HepG2 (cell line): ENCODE data around the gene TAS2R38. TPM values are rescaled to one million over a fixed set of nuclear protein-coding genes. Genes with fewer than 3 reads are reported as not detected.

ENCODE experiments used
- ATAC-seq: fragments of 200-7000 bp; cut with Tn5 transposase; 3 replicates; pipeline ENCODE4 v1.9.1; 2020; ENCODE audit warnings: mild to moderate bottlenecking, moderate library complexity
- BruUV-seq: library from RNA; stranded (reverse); fragments of 400-500 nt; replicated peaks from 2 replicates; lab custom pipeline; 2021; lab: Mats Ljungman, UMichigan
- CTCF ChIA-PET: fragments of 300-600 bp; formaldehyde crosslinking; extraction: SDS; loops from one replicate; lab custom pipeline; 2021; ENCODE audit warnings: low total read pairs, inconsistent platforms, low intra/inter-chr PET ratio; lab: Yijun Ruan, JAX
- POLR2A ChIA-PET: fragments of 350-600 bp; sonication (Branson Sonifier 250); formaldehyde crosslinking; loops from one replicate; lab custom pipeline; 2020; ENCODE audit warnings: antibody characterized with exemption, inconsistent platforms; lab: Yijun Ruan, JAX
- DNase-seq: peaks from one replicate; pipeline ENCODE4 v3.0.0-alpha.2; 2015; ENCODE audit warnings: low spot score
- FAIRE-seq: peaks from 3 replicates; lab custom pipeline; 2011; peaks lifted over from hg19 to GRCh38; lab: Jason Lieb, UNC
- H2AFZ ChIP-seq: one replicate; pipeline ENCODE4 v1.6.1; 2011; ENCODE audit warnings: low read length, inconsistent platforms
- H3K27ac ChIP-seq: fragments of 300-600 bp; 3 replicates; pipeline ENCODE4 v1.8.0; 2011; ENCODE audit warnings: mixed run types, mild to moderate bottlenecking, mixed read lengths, low read length, inconsistent platforms; ENCODE audit not compliant: insufficient read depth; ENCODE audit errors: extremely low read length
- H3K27me3 ChIP-seq, 2 experiments: fragments of 200-600 bp in 1 of 2; 2 replicates in 1 of 2; 3 replicates in 1 of 2; pipeline versions ENCODE4 v1.6.0 to v1.8.0; 2011; ENCODE audit warnings: low read length in 2 of 2, mild to moderate bottlenecking in 2 of 2, moderate library complexity in 2 of 2, inconsistent platforms in 1 of 2; ENCODE audit not compliant: insufficient read depth in 2 of 2, control insufficient read depth in 1 of 2
- H3K36me3 ChIP-seq, 2 experiments: fragments of 200-600 bp in 1 of 2; replicated peaks in 1 of 2; 2 replicates in 1 of 2; 3 replicates in 1 of 2; pipeline versions ENCODE4 v1.5.1 to v1.8.0; 2011; ENCODE audit warnings: low read length in 2 of 2, inconsistent platforms in 1 of 2; ENCODE audit not compliant: insufficient read depth in 2 of 2, control insufficient read depth in 1 of 2
- H3K4me1 ChIP-seq: 2 replicates; pipeline ENCODE4 v1.5.1; 2012; ENCODE audit warnings: low read length, inconsistent platforms; ENCODE audit not compliant: insufficient read depth
- H3K4me2 ChIP-seq: 2 replicates; pipeline ENCODE4 v1.6.0; 2011; ENCODE audit warnings: low read depth, low read length, inconsistent platforms
- H3K4me3 ChIP-seq, 3 experiments: fragments of 200-600 bp in 1 of 3; sonication (generic), shearing (Covaris generic) in 1 of 3; replicated peaks in 1 of 3; 2 replicates each; pipeline ENCODE4 v1.5.1; 2011 to 2016; ENCODE audit warnings: low read length in 3 of 3, inconsistent platforms in 2 of 3, low read depth in 2 of 3, mild to moderate bottlenecking in 2 of 3, control low read depth in 1 of 3, mixed read lengths in 1 of 3; ENCODE audit not compliant: insufficient read depth in 1 of 3
- H3K79me2 ChIP-seq: one replicate; pipeline ENCODE4 v1.6.1; 2011; ENCODE audit warnings: low read length, inconsistent platforms; ENCODE audit not compliant: insufficient read depth
- H3K9ac ChIP-seq: 2 replicates; pipeline ENCODE4 v1.6.0; 2011; ENCODE audit warnings: mild to moderate bottlenecking, low read depth, low read length, inconsistent platforms; ENCODE audit not compliant: insufficient read depth
- H3K9me3 ChIP-seq: 2 replicates; pipeline ENCODE4 v1.5.1; 2012; ENCODE audit warnings: mild to moderate bottlenecking, low read length
- H4K20me1 ChIP-seq: 2 replicates; pipeline ENCODE4 v1.6.0; 2011; ENCODE audit warnings: inconsistent platforms, mild to moderate bottlenecking, low read length, moderate library complexity; ENCODE audit not compliant: insufficient read depth
- CTCF ChIP-seq: sonication (generic); formaldehyde crosslinking; IDR thresholded peaks from 2 replicates; pipeline ENCODE4 v1.5.0; 2020; ENCODE audit warnings: mild to moderate bottlenecking, missing genetic modification reagents, moderate library complexity
- GMEB1 ChIP-seq: sonication (generic); formaldehyde crosslinking; IDR thresholded peaks from 2 replicates; pipeline ENCODE4 v1.5.1; 2020; ENCODE audit warnings: missing genetic modification reagents, mild to moderate bottlenecking, borderline replicate concordance
- KDM2A ChIP-seq: sonication (generic); formaldehyde crosslinking; IDR thresholded peaks from 2 replicates; pipeline ENCODE4 v1.4.0; 2020; ENCODE audit warnings: low read depth, missing genetic modification reagents, borderline replicate concordance
- KDM5B ChIP-seq: sonication (generic); formaldehyde crosslinking; IDR thresholded peaks from 2 replicates; pipeline ENCODE4 v1.4.0; 2020; ENCODE audit warnings: missing genetic modification reagents, mild to moderate bottlenecking, borderline replicate concordance
- MLLT10 ChIP-seq: sonication (generic); formaldehyde crosslinking; IDR thresholded peaks from 2 replicates; pipeline ENCODE4 v1.4.0; 2020; ENCODE audit warnings: missing genetic modification reagents
- MLX ChIP-seq: IDR thresholded peaks from 2 replicates; pipeline ENCODE4 v1.6.1; 2016
- RBAK ChIP-seq: sonication (generic); formaldehyde crosslinking; IDR thresholded peaks from 2 replicates; pipeline ENCODE4 v1.5.1; 2020; ENCODE audit warnings: mild to moderate bottlenecking, missing genetic modification reagents
- SATB2 ChIP-seq: sonication (generic); formaldehyde crosslinking; IDR thresholded peaks from 2 replicates; pipeline ENCODE4 v1.5.0; 2020; ENCODE audit warnings: missing genetic modification reagents
- SMC3 ChIP-seq: IDR thresholded peaks from 2 replicates; pipeline ENCODE4 v1.6.1; 2011; ENCODE audit warnings: low read length, improper control_type of control experiment
- SOX13 ChIP-seq, 3 experiments: fragments of 450-650 bp in 1 of 3; sonication (generic) in 1 of 3; formaldehyde crosslinking in 1 of 3; IDR thresholded peaks in 2 of 3; conservative IDR thresholded peaks in 1 of 3; 2 replicates each; pipeline versions ENCODE4 v1.5.0 to v1.6.1; 2016 to 2020; ENCODE audit warnings: antibody characterized with exemption in 1 of 3, mild to moderate bottlenecking in 1 of 3, missing compliant biosample characterization in 1 of 3, missing genetic modification reagents in 1 of 3, moderate library complexity in 1 of 3
- TEAD3 ChIP-seq: optimal IDR thresholded peaks from 2 replicates; pipeline ENCODE3; 2016; ENCODE audit warnings: borderline replicate concordance
- ZNF180 ChIP-seq: sonication (generic); formaldehyde crosslinking; IDR thresholded peaks from 2 replicates; pipeline ENCODE4 v1.4.0; 2020; ENCODE audit warnings: low read depth, missing genetic modification reagents, borderline replicate concordance
- ZNF280B ChIP-seq: sonication (generic); formaldehyde crosslinking; IDR thresholded peaks from 2 replicates; pipeline ENCODE4 v1.5.0; 2020; ENCODE audit warnings: missing genetic modification reagents, mild to moderate bottlenecking, borderline replicate concordance
- ZNF331 ChIP-seq: sonication (generic); formaldehyde crosslinking; IDR thresholded peaks from 2 replicates; pipeline ENCODE4 v1.4.0; 2020; ENCODE audit warnings: missing genetic modification reagents
- ZNF432 ChIP-seq: sonication (generic); formaldehyde crosslinking; IDR thresholded peaks from 2 replicates; pipeline ENCODE4 v1.5.0; 2020; ENCODE audit warnings: missing genetic modification reagents, mild to moderate bottlenecking, borderline replicate concordance
- ZNF501 ChIP-seq: sonication (generic); formaldehyde crosslinking; IDR thresholded peaks from 2 replicates; pipeline ENCODE4 v1.5.1; 2020; ENCODE audit warnings: mild to moderate bottlenecking, moderate library complexity, missing genetic modification reagents
- ZNF644 ChIP-seq: IDR thresholded peaks from 2 replicates; pipeline ENCODE4 v1.6.1; 2016; ENCODE audit warnings: low read depth
- ZNF674 ChIP-seq: sonication (generic); formaldehyde crosslinking; IDR thresholded peaks from 2 replicates; pipeline ENCODE4 v1.5.0; 2020; ENCODE audit warnings: low read depth, mild to moderate bottlenecking, missing genetic modification reagents
- WGBS: methylation state at CpG from one replicate; pipeline ENCODE4 v1.1.6; 2017; ENCODE audit warnings: low lambda C conversion rate; 5-methylcytosine and 5-hydroxymethylcytosine counted together
- in situ Hi-C: cut with HindIII; loops from 2 replicates; pipeline ENCODE4 v1.10.0; 2017; ENCODE audit warnings: low pct_unique_long_range_greater_than_20kb; ENCODE audit not compliant: extremely low pct_ligation_motif_present
- intact Hi-C: fragments of 100-400 bp; cut with micrococcal nuclease; formaldehyde crosslinking; loops from one replicate; pipeline ENCODE4 v1.10.0; 2022; ENCODE audit not compliant: unreplicated experiment
- polyA plus RNA-seq, 8 experiments: library from polyadenylated mRNA; depleted of rRNA in 3 of 8; stranded (reverse) in 7 of 8; unstranded in 1 of 8; fragments of >200 nt; fragmentation: Illumina TruSeq in 4 of 8; extraction: Trizol in 4 of 8; gene quantifications; 2 replicates each; pipeline versions ENCODE4 v1.2.1 to v1.2.3, GENCODE V29; 2011 to 2016; ENCODE audit warnings: low read depth in 4 of 8, missing spikeins in 1 of 8, mixed read lengths in 1 of 8; ENCODE audit not compliant: insufficient read depth in 1 of 8
- total RNA-seq, 5 experiments: library from RNA; depleted of rRNA; stranded (reverse); fragments of >200 nt; fragmentation: Illumina TruSeq; extraction: Trizol; gene quantifications; 2 replicates each; pipeline ENCODE4 v1.2.3, GENCODE V29; 2016; ENCODE audit warnings: low read depth in 1 of 5

Gene TAS2R38
- total and polyA plus RNA-seq, 2 of the 13 experiments (the other 11 are each of a cell fraction or from before 2014, with no cell fraction given), result not detected

- H3K4me1 ChIP-seq, result no peaks in the 10 kb centered on the region
- 15% methylated on average over 15 of the region's 21 CpGs for WGBS
- FAIRE-seq (peak; percentile 56), ATAC-seq (peak; percentile 97), DNase-seq (peak; percentile 50)
- no peak overlapping the region for H3K9ac ChIP-seq
- peak overlapping the region; percentile 50 for H3K4me2 ChIP-seq
- no peaks in the 10 kb centered on the region for H3K36me3 ChIP-seq
- POLR2A ChIA-PET, result no interaction called here
- CTCF ChIA-PET, result interaction anchor here (3.8 kb wide), 1 partner anchor 213 kb away, joined by 38 read pairs; no protein-coding TSS in a partner anchor
- no peaks in the 10 kb centered on the region for H3K27me3 ChIP-seq
- H3K4me3 ChIP-seq, result peak overlapping the region in 1 of 3 experiments; percentile 9; a peak in 1 of 6 replicates
- H3K9me3 ChIP-seq, result no peaks in the 10 kb centered on the region
- intact Hi-C loops (loop anchor here (1.0 kb wide), 1 partner anchor 212 kb away; no protein-coding TSS in a partner anchor), in situ Hi-C loops (loop anchor here (5.0 kb wide), 1 partner anchor 211 kb away; no protein-coding TSS in a partner anchor)
- H2AFZ ChIP-seq, result no peak overlapping the region
- H4K20me1 ChIP-seq, result no peaks in the 10 kb centered on the region
- no peaks in the 10 kb centered on the region for H3K79me2 ChIP-seq
- no peak overlapping the region for H3K27ac ChIP-seq
- BruUV-seq, result no TSS peak
- no peak for TF ChIP-seq SOX13 (IDR thresholded peaks at IDR 0.05)
- TF ChIP-seq SOX13 (CRISPR knock-in tag; conservative IDR thresholded peaks at IDR 0.05 in 1 of 2, IDR thresholded peaks at IDR 0.05 in 1 of 2), result 0 out of 4 replicates have a peak, but pooled peaks of 1 of the 2 experiments have one; percentile 9
- TF ChIP-seq MLX, result no peak
- TF ChIP-seq KDM2A, result peak; percentile 67; the same call in 1 of the 2 replicates
- TF ChIP-seq ZNF331 (CRISPR knock-in tag), result no peak
- no peak for TF ChIP-seq ZNF432 (CRISPR knock-in tag)
- TF ChIP-seq ZNF180, result no peak
- no peak for TF ChIP-seq RBAK (CRISPR knock-in tag)
- 0 out of 2 replicates have a peak, but pooled peaks have one; percentile 29 for TF ChIP-seq ZNF501 (CRISPR knock-in tag)
- no peak for TF ChIP-seq ZNF280B
- peak; percentile 88 for TF ChIP-seq SMC3
- peak; percentile 75 for TF ChIP-seq TEAD3 (CRISPR knock-in tag)
- TF ChIP-seq MLLT10 (CRISPR knock-in tag), result no peak
- TF ChIP-seq SATB2, result no peak
- no peak for TF ChIP-seq GMEB1 (CRISPR knock-in tag)
- peak; percentile 92 for TF ChIP-seq CTCF
- TF ChIP-seq KDM5B (CRISPR knock-in tag), result peak; percentile 21; the same call in 1 of the 2 replicates
- no peak for TF ChIP-seq ZNF644
- TF ChIP-seq ZNF674 (CRISPR knock-in tag), result no peak
Observed at GRCh38 chr7:141975806-141976523, 2.4 kb upstream of the TAS2R38 start.
